Prostate gland (tissue), 2 donors: Measurements from ENCODE around the gene ATP1A2.

ENCODE experiments used
- POLR2A ChIP-seq: fragments of 450-650 bp; IDR thresholded peaks from one replicate; pipeline ENCODE4 v1.6.1; 2016; ENCODE audit warnings: antibody characterized with exemption, mild to moderate bottlenecking
- TF ChIP-seq, protein P1 (sequence below), 4 experiments: fragments of 200-600 bp in 2 of 4; fragments of 450-650 bp in 2 of 4; sonication (generic) in 2 of 4; IDR thresholded peaks; 1 replicate in 3 of 4; 2 replicates in 1 of 4; pipeline ENCODE4 v1.5.1; 2016 to 2019; ENCODE audit warnings: antibody characterized with exemption in 4 of 4, mild to moderate bottlenecking in 2 of 4, moderate library complexity in 2 of 4

DNA sequence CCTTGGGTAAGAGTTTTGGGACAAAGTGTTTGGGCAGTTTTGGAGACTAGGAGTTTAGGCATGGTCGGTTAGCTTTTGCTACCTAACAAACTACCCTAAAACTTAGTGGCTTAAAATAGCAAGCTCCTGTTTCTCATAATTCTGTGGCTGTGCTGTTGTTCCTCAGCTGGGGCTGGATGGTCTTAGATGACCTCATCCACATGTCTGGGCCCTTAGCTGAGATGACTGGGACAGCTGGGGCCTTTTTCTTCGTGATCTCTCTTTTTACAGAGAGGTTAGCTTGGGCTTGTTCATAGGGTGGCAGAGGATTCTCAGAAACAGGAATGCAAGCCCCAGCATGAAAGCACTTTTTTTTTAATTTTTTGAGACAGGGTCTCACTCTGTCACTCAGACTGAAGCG is 42.5 kb downstream of the ATP1A2 start:
- no peak for TF ChIP-seq POLR2A
- TF ChIP-seq, protein P1, sequence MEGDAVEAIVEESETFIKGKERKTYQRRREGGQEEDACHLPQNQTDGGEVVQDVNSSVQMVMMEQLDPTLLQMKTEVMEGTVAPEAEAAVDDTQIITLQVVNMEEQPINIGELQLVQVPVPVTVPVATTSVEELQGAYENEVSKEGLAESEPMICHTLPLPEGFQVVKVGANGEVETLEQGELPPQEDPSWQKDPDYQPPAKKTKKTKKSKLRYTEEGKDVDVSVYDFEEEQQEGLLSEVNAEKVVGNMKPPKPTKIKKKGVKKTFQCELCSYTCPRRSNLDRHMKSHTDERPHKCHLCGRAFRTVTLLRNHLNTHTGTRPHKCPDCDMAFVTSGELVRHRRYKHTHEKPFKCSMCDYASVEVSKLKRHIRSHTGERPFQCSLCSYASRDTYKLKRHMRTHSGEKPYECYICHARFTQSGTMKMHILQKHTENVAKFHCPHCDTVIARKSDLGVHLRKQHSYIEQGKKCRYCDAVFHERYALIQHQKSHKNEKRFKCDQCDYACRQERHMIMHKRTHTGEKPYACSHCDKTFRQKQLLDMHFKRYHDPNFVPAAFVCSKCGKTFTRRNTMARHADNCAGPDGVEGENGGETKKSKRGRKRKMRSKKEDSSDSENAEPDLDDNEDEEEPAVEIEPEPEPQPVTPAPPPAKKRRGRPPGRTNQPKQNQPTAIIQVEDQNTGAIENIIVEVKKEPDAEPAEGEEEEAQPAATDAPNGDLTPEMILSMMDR (IDR thresholded peaks at IDR 0.05) = no peak
